H1 (cell line): ENCODE results near the gene MGARP.

Source experiments
- CTCF ChIP-seq, 3 experiments: IDR thresholded peaks; 1 replicate in 2 of 3; 2 replicates in 1 of 3; pipeline versions ENCODE4 v1.5.1 to v1.6.1; 2011; ENCODE audit warnings: low read length in 3 of 3, mild to moderate bottlenecking in 3 of 3, inconsistent platforms in 2 of 3, low read depth in 1 of 3, moderate library complexity in 1 of 3; ENCODE audit not compliant: insufficient read depth in 1 of 3; ENCODE audit errors: control extremely low read depth in 1 of 3
- EZH2 ChIP-seq: fragments of 200-600 bp; sonication (generic); IDR thresholded peaks from 2 replicates; pipeline ENCODE4 v1.7.1; 2012; ENCODE audit warnings: low read depth, mild to moderate bottlenecking, moderate library complexity, low read length, inconsistent platforms; ENCODE audit not compliant: severe bottlenecking
- MAFK ChIP-seq: IDR thresholded peaks from 2 replicates; pipeline ENCODE4 v1.6.1; 2012; ENCODE audit warnings: low read depth, mild to moderate bottlenecking, improper control_type of control experiment, low read length
- POLR2A ChIP-seq, 2 experiments: IDR thresholded peaks; 1 replicate in 1 of 2; 2 replicates in 1 of 2; pipeline ENCODE4 v1.6.1; 2011; ENCODE audit warnings: low read depth in 2 of 2, low read length in 2 of 2, mild to moderate bottlenecking in 2 of 2; ENCODE audit errors: control extremely low read depth in 1 of 2
- SP1 ChIP-seq: IDR thresholded peaks from 2 replicates; pipeline ENCODE4 v1.6.1; 2011; ENCODE audit warnings: low read depth, low read length
- TEAD4 ChIP-seq: IDR thresholded peaks from 2 replicates; pipeline ENCODE4 v1.6.1; 2012; ENCODE audit warnings: low read depth, low read length, inconsistent platforms, mixed read lengths

GRCh38 chr4:139266208-139266582 lies 13.8 kb downstream of the MGARP start:
- TF ChIP-seq CTCF (IDR thresholded peaks at IDR 0.05; ENCODE audit: control extremely low read depth in 1 of 3, insufficient read depth in 1 of 3, low read depth in 1 of 3, low read length in 3 of 3) (no peak), MAFK (no peak), TEAD4 (no peak), EZH2 (no peak), POLR2A (IDR thresholded peaks at IDR 0.05; ENCODE audit: control extremely low read depth in 1 of 2, low read depth in 2 of 2, low read length in 2 of 2) (no peak), SP1 (no peak)
